Loucy (cell line): ENCODE results near the gene SSX4B.
"Not testable (repeated sequence)": the region's sequence is repeated elsewhere in the genome, so short reads cannot be mapped to it uniquely, and the experiment has no call there.

Experiments used
- CTCF ChIP-seq: fragments of 200-600 bp; sonication (generic); conservative IDR thresholded peaks from 2 replicates; pipeline ENCODE4 v1.5.1; 2014; ENCODE audit warnings: mild to moderate bottlenecking, antibody characterized with exemption, low read length
- EZH2phosphoT487 ChIP-seq: fragments of 200-600 bp; IDR thresholded peaks from 2 replicates; pipeline ENCODE4 v1.6.1; 2018; ENCODE audit warnings: antibody characterized with exemption, mild to moderate bottlenecking, moderate library complexity, borderline replicate concordance

- not testable (repeated sequence) for TF ChIP-seq CTCF, EZH2phosphoT487
Observed at GRCh38 chrX:48447201-48447600, 35.4 kb upstream of the SSX4B start.
